ENCODE results near the gene ZCWPW2.

ZCWPW2 gene

DNA sequence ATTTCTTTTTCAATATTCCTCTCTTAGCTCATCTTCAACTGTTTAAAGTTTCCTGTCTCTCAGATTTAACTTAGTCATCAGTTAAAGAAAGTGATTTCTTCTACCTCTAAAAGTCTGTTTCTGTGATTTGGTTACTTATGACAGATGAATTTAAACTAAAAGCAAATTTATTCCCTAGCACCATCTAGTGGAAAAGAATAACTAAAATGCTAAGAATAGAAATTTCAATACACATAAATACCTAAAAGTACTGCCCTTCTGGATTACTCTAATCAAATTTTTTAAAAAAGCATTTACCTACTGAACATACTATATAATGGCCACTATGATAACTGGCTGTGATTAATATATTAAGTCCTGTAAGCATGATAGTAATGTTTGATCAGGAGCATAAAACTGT, 14.0 kb upstream of the ZCWPW2 start:
- DNase-seq (ENCODE audit: low read depth): no peak
- TF ChIP-seq, protein P1, sequence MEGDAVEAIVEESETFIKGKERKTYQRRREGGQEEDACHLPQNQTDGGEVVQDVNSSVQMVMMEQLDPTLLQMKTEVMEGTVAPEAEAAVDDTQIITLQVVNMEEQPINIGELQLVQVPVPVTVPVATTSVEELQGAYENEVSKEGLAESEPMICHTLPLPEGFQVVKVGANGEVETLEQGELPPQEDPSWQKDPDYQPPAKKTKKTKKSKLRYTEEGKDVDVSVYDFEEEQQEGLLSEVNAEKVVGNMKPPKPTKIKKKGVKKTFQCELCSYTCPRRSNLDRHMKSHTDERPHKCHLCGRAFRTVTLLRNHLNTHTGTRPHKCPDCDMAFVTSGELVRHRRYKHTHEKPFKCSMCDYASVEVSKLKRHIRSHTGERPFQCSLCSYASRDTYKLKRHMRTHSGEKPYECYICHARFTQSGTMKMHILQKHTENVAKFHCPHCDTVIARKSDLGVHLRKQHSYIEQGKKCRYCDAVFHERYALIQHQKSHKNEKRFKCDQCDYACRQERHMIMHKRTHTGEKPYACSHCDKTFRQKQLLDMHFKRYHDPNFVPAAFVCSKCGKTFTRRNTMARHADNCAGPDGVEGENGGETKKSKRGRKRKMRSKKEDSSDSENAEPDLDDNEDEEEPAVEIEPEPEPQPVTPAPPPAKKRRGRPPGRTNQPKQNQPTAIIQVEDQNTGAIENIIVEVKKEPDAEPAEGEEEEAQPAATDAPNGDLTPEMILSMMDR (IDR thresholded peaks at IDR 0.05; ENCODE audit: control insufficient read depth, extremely low read depth, insufficient read depth): 0 out of 2 replicates have a peak, but pooled peaks have one; percentile 23
- H3K4me3 ChIP-seq (ENCODE audit: low read depth, low read length): no peak overlapping the region

DNA sequence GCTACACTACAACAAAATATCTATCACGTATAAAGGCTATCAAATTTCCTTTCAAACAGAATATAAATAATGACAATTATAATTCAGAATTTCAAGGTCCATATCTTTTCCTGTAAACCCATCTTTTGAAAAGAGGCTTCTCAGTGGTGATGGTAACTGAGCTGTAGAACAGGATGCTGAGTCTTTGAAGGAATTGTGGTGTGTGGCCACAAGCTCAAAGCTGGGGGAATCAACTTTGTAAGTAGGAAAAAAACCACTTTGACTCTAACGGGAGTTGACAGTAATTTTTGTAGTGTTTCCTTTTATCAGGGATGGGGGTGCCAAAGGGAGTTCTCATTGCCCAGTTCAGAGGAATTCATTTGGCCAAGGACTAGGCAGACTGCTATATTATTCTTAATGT, 13.3 kb upstream of the ZCWPW2 start:
- no peak for DNase-seq (ENCODE audit: low read depth)
- TF ChIP-seq, protein P1 (IDR thresholded peaks at IDR 0.05; ENCODE audit: control insufficient read depth, extremely low read depth, insufficient read depth): no peak
- no peak overlapping the region for H3K4me3 ChIP-seq (ENCODE audit: low read depth, low read length)

DNA sequence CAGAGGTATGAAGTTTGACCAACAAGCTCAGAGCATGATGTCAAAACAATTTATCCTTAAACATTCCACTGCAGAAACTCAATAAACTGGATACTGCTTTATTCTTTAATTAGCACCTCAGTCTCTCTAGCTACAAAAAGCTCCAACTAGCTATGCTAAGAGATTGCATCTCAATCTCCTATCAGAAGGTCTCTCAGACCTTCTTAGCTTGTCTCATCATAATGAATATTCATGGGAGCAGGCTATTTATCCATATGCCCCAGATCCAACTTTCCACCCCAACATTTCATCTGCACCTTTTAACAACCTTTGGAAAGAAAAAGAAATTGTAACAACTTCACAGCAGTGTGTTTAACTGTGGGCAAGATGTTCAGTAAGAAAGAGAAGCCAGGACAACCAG, 11.3 kb upstream of the ZCWPW2 start:
- DNase-seq (ENCODE audit: low read depth): no peak
- TF ChIP-seq, protein P1 (IDR thresholded peaks at IDR 0.05; ENCODE audit: control insufficient read depth, extremely low read depth, insufficient read depth): no peak
- no peak overlapping the region for H3K4me3 ChIP-seq (ENCODE audit: low read depth, low read length)

DNA sequence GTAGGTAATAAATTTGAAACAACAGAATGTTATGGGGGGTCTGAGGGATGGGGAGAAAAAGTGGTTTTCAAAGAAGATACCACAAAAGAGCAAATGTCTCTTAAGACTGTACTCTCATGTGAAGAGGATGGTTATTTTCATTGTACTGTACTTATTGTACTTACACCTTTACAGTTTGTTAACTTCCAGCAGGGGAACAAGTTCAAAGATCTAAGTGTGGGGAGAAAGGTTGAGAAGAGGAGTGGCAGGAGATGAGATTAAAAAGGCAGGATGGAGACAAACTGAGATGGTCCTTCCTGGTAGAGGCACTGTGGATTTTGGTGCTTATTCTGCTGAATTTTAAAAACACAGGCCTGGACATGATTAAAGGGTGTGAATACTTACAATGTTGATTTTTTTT, 5.4 kb upstream of the ZCWPW2 start:
- H3K4me3 ChIP-seq (ENCODE audit: low read depth, low read length): no peak overlapping the region
- DNase-seq (ENCODE audit: low read depth): no peak
- TF ChIP-seq, protein P1 (IDR thresholded peaks at IDR 0.05; ENCODE audit: control insufficient read depth, extremely low read depth, insufficient read depth): no peak

DNA sequence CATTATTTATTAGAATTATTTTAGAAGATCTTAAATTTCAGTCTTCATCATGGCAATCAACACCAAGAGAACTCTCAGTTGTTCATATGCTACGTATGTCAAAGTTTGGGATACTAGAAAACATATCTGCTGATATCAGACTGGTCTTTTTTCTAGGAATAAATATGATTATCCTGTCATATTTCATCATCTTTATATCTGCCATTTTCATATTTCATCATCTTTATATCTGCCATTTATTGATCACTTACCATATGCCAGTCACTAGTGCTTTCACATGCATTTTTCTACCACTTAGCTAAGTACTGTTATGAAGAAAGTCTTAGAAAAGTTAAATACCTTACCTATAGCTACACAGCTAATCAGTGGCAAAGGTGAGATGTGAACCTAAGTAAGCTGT, 2.8 kb upstream of the ZCWPW2 start:
- no peak overlapping the region for H3K4me3 ChIP-seq (ENCODE audit: low read depth, low read length)
- TF ChIP-seq, protein P1 (IDR thresholded peaks at IDR 0.05; ENCODE audit: control insufficient read depth, extremely low read depth, insufficient read depth): no peak
- no peak for DNase-seq (ENCODE audit: low read depth)

DNA sequence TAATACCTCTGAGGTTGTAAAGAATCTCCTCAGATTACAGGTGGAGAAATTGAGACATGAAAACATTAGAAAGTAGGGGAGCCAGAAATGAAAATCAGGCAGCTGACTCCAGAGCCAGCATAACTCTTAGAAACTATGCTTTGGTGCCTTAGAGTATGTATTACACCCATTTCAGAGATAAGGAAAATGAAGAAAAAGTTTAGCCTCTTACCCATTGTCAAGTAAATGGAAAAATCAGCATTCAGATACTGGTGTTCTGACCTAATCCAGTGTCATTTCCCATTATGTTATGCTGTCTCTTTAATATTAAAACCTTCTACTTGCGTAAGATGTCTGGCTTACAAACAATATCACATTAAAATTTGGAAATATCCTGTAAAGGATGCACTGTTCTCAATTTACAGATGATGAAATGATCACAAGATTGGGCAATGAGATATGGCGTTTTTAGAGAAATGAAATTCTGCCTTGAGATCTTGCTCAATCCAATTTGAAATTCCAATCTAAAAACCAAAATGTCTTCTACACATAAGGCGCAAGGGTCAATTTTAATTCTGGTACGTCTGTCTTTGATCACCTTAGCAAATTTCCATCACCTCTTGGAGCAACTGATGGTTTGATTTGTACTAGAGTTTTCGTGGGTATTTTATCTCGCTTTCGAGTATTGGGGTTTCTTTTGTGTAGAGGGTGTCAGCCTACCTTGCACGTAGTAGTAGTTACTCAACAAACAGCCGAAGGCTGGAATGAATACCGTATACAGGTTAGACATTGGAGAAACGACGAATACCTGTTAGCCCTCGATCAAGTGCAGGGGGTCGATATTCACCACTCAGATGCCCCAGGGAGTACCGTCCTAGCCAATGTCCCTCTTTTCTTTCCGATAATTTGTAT, 902 bp upstream of the ZCWPW2 start:
- DNase-seq (ENCODE audit: low read depth): no peak
- TF ChIP-seq, protein P1 (IDR thresholded peaks at IDR 0.05; ENCODE audit: control insufficient read depth, extremely low read depth, insufficient read depth): no peak

DNA sequence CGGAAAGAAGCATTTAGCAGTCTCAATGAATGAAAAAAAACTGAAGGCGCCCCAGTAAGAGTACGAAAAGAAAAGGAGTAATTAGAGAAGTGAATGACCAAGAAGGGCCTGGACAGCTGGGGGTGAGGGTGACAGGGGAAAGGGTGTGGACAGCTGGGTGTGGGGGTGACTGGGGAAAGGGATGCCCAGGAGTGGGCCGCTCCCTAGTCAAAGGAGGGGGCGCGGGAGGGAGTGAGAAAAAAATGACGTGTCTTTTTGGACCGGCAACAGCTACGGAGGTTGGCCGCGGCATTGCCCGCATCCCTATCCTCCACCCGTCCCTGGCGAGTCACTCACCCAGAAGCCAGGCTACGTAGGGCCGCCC, 274 bp upstream of the ZCWPW2 start:
- TF ChIP-seq, protein P1 (IDR thresholded peaks at IDR 0.05; ENCODE audit: control insufficient read depth, extremely low read depth, insufficient read depth): no peak
- no peak for DNase-seq (ENCODE audit: low read depth)

More for the DNA sequence above, 902 bp upstream of the ZCWPW2 start:
- peak overlapping the region; percentile 90 for H3K4me3 ChIP-seq (ENCODE audit: low read depth, low read length)

More for the DNA sequence above, 274 bp upstream of the ZCWPW2 start:
- H3K4me3 ChIP-seq (ENCODE audit: low read depth, low read length): peak overlapping the region; percentile 90

All from LNCaP clone FGC (cell line).